ENCODE results near the gene PLCG1.

DNA sequence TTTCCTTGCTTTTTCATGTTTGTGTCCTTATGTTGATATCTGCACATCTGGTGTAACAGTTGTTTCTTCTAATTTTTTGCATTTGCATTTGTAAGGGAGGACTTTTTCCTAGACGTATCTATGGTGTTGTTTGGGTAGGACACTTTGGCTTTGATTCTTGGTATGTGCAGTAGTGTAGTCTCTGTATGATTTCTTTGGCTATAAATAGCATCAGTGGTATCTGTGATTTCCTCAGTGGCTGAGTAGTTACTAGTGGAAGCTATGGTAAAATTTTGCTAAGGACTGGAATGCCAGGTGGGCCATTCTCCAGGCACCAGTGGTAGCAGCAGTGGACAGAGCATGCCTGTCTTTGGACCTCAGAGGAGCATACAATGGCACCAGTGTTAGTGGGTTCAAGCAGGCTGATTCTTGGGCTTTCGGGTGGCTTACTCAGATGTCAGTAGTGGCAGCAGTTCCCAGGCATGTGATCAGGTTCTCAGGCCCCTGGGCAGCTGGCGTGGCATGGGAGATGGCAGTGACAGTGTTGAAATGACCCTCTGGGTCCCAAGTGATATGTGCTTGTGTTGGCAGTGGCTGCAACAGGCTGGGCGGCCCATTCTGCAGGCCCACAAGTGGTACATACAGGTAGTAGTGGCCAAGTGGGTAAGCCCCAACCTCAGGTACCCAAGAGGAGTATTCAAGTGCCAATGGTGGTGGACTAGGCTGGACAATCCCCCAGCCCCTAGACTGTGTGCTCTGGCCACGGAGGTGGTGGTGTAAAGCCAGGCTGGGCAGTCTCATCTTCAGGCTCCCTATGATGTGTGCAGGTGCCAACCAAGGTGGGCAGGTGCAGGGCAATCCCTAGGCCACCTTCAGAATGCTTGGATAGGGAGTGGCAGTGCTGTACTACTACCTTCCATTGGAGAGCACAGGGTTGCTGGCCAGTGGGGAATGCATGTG is 54.5 kb downstream of the PLCG1 start:
- no peak for TF ChIP-seq SRF (IDR thresholded peaks at IDR 0.05; ENCODE audit: low read depth)
- TF ChIP-seq, protein P1, sequence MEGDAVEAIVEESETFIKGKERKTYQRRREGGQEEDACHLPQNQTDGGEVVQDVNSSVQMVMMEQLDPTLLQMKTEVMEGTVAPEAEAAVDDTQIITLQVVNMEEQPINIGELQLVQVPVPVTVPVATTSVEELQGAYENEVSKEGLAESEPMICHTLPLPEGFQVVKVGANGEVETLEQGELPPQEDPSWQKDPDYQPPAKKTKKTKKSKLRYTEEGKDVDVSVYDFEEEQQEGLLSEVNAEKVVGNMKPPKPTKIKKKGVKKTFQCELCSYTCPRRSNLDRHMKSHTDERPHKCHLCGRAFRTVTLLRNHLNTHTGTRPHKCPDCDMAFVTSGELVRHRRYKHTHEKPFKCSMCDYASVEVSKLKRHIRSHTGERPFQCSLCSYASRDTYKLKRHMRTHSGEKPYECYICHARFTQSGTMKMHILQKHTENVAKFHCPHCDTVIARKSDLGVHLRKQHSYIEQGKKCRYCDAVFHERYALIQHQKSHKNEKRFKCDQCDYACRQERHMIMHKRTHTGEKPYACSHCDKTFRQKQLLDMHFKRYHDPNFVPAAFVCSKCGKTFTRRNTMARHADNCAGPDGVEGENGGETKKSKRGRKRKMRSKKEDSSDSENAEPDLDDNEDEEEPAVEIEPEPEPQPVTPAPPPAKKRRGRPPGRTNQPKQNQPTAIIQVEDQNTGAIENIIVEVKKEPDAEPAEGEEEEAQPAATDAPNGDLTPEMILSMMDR (IDR thresholded peaks at IDR 0.05 in 2 of 3, conservative IDR thresholded peaks at IDR 0.05 in 1 of 3; ENCODE audit: borderline replicate concordance in 1 of 3, insufficient read depth in 1 of 3, low read depth in 2 of 3, low read length in 2 of 3), result no peak
- TF ChIP-seq EZH2 (IDR thresholded peaks at IDR 0.05), result no peak
- TF ChIP-seq POLR2A (IDR thresholded peaks at IDR 0.05; ENCODE audit: borderline replicate concordance, extremely low read depth, insufficient read depth, insufficient read length), result no peak
